Posterior vena cava (tissue), 2 donors: Measurements from ENCODE around the gene FNDC5. TPM values are rescaled to one million over a fixed set of nuclear protein-coding genes. Genes with fewer than 3 reads are reported as not detected.
"Not testable (repeated sequence)": the region's sequence is repeated elsewhere in the genome, so short reads cannot be mapped to it uniquely, and the experiment has no call there.

Source experiments
- DNase-seq: peaks from one replicate; pipeline ENCODE4 v3.0.0-alpha.2; 2020; ENCODE audit warnings: low spot score
- intact Hi-C, 2 donors: fragments of 100-400 bp; cut with DNase I; formaldehyde crosslinking; loops; one replicate each; pipeline versions ENCODE4 v1.14.1 to v1.14.2; 2022 to 2023
- long read RNA-seq, 2 donors: library from polyadenylated mRNA; unstranded; transcript quantifications; one replicate each; pipeline ENCODE4 v2.0.0, GENCODE V29; 2020 to 2021
- total RNA-seq, 2 donors: library from RNA; stranded (reverse); fragmentation: NEBNext Ultra II Directional; extraction: Animal tissue kit (Norgen Biotek cat#: 25700); gene quantifications; one replicate each; pipeline ENCODE4 v1.2.1, GENCODE V29; 2021
- donor health status: DM: yes; HTN: yes; CAD: no.
- donor health status: DM: yes; HTN: yes; CAD: no.

The FNDC5 gene
- 1 to 10 TPM; 2.4 to 5.0 TPM for total RNA-seq
- long read RNA-seq, donor 1, partial matches to known transcripts = 0 of 1 reads
- long read RNA-seq, donor 1, other reads (novel, unspliced or antisense) = 1 of 1 reads
- long read RNA-seq, donor 2, partial matches to known transcripts = 1 of 2 reads
- long read RNA-seq, donor 2, other reads (novel, unspliced or antisense) = 1 of 2 reads

DNA sequence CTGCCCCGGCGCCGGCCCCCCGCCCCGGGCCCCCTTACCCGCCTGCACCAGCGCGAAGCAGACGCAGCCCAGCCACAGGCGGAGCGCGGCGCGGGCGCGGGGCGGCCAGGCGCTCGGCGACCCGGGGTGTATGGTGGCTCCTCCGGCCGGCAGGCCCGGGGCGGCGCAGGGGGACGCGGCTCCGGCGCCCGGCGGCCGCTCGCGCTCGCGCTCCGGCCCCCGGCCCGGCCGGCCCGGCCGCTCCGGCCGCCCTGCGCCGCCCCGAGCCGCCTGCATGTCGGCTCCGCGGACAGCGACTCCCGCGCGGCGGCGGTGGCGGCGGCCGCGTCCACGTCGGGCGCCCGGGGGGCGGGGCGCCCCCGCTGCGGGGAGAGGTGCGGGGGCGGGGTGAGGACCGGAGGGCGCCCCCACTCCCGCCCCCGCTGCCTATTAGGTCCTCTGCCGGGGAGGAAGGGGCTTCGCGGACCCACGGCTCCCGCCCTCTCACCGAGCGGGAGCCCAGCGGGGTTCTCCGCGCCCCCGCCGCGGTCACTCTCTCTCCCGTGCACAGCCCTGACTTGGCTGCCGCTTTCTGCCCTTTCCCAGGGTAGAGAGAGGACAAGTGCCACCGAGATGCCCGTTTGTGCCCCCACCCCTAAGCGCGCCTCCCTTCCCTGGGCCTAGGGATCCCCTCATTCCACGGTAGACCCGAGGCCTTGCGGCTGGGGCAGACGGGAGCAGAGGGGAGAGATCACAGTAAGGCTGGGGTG lies at the start of gene FNDC5:
Gene FNDC5, minus strand, starts transcription at position 298 of the 749 bp plus-strand sequence.
- DNase-seq = peak; percentile 79

DNA sequence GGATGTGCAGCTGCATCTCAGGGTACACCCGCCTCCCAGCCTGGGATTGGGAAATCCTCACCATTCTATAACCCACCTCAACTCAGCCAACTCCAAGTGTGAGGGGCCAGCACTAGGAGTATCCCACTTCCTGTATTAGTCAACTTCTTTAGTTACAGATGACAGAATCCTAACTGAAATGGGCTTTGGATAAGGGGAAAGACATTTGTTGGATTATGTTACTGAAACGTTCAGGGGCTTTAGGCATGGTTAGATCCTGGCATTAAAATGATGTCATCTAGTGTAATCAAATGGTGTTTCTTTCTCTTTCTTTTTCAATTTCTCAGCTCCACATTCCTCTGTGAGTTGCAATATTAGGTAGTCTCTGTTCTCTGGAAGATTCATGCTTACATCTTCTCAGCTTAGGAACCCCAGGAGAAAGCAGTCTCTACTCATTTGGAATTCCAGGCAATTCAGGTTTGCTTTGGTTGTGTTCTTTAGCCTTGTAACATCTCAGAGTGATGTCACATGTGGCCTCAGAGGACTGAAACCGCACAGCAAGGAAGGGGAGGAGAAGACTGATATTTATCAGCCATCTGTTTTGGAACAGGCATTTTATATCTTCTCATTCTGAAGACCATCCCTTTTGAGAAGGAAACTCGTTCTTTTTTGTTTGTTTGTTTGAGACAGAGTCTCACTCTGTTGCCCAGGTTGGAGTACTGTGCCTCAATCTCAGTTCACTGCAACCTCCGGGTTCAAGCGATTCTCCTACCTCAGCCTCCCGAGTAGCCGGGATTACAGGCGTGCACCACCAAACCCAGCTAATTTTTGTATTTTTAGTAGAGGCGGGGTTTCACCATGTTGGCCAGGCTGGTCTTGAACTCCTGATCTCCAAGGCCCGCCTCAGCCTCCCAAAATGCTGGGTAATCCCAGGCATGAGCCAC lies 49.4 kb upstream of the FNDC5 start:
- no peak for DNase-seq
- intact Hi-C loops = no loop called here

More for the DNA sequence above, at the start of gene FNDC5:
- intact Hi-C loops = loop anchor here in 1 of 2 donors (5.0 kb wide), 1 partner anchor 158 kb away; no protein-coding TSS in a partner anchor

- intact Hi-C loops = no loop called here
- no peak for DNase-seq
These were observed 47.5 kb upstream of the FNDC5 start for GRCh38 chr1:32918179-32918578.

DNA sequence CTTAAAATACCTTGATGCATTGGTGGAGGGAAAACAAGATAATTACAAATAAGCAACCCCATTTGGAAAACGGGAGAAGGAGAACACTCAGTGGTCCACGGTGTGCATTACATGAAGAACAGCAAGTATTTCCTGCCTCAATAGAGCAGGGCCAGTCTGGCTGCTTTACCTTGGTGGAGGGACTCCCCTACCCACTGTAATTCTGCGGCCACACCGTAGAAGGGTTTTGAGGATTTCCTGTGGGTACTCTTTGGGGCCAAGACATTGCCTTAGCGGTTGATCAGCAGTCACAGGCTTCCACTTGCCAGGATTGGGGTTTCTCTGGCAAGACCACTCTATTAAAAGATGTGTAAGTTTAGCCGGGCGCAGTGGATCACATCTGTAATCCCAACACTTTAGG lies 46.8 kb upstream of the FNDC5 start:
- no peak for DNase-seq
- intact Hi-C loops = no loop called here

DNA sequence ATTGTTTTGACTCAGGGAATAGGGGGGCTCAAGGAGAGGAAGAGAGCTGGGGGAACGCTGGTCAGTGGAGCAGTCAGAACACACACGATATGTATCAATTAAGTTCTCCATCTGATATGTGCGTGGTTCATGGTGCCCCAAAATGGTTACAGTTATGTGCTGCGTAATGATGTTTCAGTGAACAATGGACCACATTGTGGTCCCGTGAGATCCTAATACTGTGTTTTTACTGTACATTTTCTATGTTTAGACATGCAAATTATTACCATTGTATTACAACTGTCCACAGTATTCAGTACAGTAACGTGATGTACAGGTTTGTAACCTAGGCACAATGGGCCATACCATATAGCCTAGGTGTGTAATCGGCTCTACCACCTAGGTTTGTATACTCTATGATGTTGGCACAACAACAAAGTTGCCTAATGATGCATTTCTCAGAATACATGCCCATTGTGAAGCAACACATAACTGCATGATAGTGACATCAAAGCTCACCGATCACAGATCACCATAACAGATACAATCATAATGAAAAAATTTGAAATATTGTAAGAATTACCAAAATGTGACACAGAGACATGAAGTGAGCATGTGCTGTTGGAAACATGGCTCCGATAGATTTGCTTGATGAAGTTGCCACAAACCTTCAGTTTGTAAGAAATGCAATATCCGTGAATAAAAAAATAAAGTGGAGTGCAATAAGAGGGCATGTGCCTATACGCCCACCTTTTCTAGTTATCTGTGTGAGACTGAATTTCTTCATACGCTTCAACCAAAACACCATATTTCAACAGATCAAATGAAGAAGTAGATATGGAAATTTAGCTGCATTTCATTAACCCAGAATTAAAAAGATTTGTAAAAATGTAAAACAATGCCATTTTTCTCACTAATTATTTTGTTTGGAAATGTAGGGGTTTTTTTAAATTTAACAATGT lies 45.3 kb upstream of the FNDC5 start:
- intact Hi-C loops = no loop called here
- DNase-seq = no peak

- no peak for DNase-seq
- intact Hi-C loops = no loop called here
These were observed 39.6 kb upstream of the FNDC5 start for GRCh38 chr1:32910319-32910718.

DNA sequence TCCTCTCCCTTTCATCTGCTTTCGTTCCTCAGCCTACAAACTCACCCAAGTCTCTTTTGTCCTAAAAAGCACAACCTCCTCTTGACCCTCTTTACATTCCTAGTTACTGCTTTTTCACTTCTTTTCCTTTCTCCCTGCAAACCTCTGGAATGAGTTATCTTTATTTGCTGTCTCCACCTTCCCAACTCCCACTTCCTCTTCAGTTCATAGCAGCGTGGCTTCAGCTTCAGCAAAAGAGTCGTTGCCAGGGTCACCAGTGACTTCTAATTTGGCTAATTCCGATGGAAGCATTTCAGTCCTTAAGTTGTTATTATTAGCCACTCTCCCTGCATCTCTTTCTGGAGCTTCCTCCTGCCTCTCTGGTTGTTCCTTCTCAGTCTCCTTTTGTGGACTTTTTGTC lies 36.7 kb upstream of the FNDC5 start:
- intact Hi-C loops = no loop called here
- no peak for DNase-seq

DNA sequence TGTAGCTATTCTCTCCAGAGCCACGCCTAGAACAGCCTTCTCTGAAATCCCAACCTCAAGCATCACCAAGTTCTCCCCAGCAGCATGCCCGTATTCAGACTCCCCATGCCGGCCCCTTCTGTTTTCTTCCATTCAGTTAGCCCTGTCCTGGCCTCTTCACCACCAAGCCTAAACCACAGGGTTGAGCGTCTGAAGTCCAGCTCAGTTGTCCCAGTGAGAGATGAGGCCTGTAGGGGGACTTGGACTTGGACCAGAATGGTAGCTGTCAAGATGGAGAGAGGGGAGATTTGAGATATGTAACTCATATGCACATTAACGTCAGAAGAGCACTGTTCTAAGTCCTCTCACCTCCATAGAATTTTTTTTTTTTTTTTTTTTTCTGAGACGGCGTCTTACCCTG lies 35.9 kb upstream of the FNDC5 start:
- intact Hi-C loops = no loop called here
- DNase-seq = no peak

DNA sequence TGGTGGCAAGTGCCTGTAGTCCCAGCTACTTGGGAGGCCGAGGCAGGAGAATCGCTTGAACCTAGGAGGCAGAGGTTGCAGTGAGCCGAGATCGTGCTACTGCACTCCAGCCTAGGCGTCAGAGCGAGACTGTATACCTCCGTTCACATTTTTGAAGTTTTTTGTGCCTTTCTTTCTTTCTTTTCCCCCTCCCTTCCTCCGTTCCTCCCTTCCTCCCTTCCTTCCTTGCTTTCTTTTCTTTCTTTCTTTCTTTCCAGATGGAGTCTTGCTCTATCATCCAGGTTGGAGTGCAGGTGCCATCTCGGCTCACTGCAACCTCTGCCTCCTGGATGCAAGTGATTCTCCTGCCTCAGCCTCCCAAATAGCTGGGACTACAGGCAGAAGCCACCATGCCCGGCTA lies 34.9 kb upstream of the FNDC5 start:
- DNase-seq, intact Hi-C loops: not testable (repeated sequence)

DNA sequence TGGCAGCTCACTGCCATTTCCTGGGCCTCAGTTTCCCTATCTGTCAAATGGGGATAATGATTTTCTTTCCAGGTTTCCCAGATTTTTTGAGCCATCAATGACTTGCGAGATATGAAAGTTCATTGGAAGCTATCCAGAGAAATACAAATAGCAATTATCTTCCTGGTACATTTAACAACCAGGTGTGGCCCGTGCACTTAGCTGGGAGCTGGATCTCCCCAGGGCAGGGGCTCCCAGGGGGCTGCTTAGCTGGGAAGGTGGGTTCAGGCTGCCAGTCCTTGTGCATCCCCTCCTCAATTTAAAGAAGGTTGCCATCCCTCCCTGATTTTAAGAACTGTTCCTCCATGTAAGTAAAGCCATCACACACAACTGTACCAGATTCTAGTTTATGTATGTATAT lies 34.1 kb upstream of the FNDC5 start:
- no peak for DNase-seq
- intact Hi-C loops = no loop called here

DNA sequence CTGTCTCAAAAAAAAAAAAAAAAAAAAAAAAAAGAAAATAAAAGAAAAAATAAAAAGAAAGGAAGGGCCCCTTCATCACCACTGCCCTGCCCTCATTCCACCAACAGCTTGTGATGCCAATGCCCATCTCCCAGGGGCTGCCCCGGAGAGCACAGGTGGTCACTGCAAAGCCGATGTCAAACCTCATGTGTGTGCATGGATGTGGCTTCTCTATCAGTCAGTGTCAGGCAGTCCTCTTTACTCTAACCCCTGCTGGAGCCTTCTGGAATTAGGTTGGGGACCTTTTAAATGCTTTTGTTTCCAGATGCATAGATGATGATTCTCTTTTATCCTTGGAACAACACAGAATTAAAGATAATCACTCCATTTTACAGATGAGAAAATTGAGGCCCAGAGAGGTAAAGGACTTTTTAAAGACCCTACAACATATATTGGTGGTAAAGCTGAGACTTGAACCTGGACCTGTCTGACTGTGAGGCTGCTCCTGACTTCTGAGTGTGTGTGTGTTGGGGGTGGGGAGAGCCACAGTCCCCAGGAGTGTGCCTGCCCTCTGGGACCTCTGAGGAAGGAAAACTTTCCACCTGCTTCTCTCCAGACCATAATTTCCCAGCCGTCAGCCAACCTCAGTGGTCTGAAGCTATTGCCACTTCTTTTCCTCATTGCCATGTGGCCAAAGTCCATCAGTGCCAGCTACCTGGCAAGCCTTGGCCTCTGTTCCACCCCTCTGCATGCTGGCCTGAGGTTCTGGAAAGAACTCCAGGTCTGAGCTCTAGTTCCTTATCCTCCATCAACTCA lies 33.5 kb upstream of the FNDC5 start:
- intact Hi-C loops = no loop called here
- no peak for DNase-seq

DNA sequence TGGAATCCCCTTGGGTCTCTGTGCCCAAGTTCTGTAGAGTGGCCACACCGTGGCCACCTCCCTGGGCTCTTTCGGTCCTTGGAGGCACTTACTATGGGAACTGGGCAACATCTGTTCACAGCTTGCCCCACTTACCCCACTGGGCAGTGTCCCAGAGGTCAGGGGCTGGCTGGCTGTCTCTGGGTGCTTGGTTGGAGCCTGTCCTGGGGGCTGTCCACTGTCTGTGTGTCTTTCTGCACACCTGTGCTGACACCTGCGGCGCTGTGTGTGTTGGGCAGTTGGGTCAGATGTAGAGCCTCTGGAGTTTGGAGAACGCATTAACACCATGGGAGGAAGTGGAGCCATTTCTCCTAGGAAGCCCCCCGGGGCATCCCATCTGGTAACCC lies 31.8 kb upstream of the FNDC5 start:
- no peak for DNase-seq
- intact Hi-C loops = no loop called here

- intact Hi-C loops = no loop called here
- no peak for DNase-seq
These were observed 31.3 kb upstream of the FNDC5 start for GRCh38 chr1:32901823-32902534.

DNA sequence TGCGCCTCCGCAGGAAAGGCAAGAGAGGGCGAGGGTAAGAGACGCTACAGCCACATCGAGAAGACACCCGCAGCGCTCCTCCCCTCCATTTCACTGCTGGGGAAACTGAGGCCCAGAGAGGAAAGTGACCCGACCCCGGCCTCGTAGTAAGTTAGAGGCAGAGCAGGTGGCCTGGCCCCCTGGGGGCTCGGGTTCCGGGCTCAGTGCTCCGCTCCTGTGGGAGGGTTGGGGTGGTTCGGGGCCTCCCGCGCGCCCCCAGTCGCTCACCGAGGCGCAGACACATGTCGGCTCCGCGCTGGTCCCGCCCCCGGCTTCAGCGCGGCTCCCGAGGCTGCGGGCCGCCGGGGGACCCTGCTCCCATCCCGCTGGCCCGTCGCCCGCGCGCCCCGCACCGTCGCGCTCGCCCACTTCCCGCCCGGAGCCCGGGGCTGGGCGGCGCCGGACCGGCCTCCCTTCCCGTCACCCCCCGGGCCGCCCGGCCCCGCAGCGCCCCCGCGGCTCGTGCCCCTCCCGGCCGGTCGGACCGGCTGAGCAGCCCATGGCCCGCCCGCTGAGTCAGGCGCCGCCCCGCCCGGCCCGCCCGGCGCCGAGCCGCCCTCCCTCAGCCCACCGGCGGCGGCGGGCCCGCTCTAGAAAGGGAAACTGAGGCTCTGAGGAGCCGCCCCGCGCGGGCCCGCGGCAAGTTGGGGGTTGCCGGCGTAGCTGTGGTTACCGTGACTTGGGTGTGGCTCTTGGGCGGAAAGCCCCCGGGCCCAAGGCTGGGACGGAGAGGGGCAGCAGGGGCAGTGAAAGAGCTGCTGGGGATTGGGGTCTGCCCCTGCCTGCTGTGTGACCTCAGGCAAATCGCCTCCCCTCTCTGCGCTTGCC lies 30.5 kb upstream of the FNDC5 start, which contains the start of gene TMEM54:
Gene TMEM54, minus strand, starts transcription at position 434 of the 867 bp plus-strand sequence. Its CDS starts 151 bp downstream, at position 283.
- DNase-seq = no peak
- intact Hi-C loops = no loop called here

DNA sequence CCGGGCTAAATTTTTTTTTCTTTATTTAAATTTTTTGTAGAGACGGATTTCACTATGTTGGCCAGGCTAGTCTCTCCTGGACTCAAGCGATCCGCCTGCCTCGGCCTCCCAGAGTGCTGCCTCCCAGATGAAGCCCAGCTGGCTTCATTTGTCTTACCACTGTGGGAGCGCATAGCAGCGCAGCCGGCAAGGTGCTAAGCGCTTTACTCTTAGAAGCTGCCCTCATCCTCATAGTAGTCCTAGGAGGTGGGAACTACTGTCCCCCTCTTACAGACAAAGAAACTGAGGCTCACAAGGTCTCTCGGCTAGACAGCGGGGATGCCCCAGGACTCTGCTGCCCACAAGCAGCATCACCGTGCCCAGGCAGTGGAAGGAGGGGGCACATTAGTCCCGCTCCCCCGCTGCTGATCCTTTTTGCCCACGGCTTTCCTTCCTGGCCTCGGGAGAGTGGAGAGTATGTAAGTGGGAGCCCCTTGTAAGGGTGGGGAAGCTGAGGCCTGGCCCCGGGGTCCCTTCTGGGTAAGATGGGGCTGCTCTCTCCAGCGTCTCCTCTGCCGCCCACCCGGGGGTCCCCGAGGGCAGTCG lies 29.8 kb upstream of the FNDC5 start:
- intact Hi-C loops = no loop called here
- no peak for DNase-seq

DNA sequence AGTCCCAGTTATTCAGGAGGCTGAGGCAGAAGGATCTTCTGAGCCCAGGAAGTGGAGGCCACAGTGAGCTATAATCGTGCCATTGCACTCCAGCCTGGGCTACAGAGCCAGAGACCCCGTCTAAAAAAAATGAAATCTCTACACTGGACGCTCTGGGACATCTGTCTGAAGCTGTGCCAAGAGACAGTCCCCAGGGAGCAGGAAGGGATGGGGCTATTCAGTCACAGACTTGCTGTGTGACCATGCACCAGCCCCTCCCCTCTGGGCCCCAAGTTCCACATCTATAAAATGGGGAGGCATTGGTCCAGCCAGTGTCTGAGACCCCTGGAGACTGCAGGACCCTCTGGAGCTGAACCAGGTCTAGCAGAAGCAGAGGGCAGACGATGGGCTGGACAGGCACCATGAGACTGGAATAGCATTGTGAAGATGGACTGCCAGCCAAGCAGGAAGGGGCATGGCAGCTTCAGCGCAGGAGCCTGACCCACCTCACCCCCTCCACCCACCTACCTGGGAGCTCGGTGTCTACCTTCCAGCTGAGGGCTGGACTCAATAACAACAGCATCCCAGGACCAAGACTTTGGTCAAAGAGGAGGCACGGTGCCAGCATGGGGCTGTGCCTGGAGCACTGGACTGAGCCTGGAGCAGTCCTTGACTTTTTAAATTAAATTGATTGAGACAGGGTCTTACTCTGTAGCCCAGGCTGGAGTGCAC lies 29.0 kb upstream of the FNDC5 start:
- intact Hi-C loops = no loop called here

More for the DNA sequence above, 29.0 kb upstream of the FNDC5 start:
- DNase-seq = no peak
